HG03066 (cell line): Measurements from ENCODE around the gene SPESP1.
"Not testable (repeated sequence)": the region's sequence is repeated elsewhere in the genome, so short reads cannot be mapped to it uniquely, and the experiment has no call there.

Experiments used
- ATAC-seq: cut with Tn5 transposase; IDR thresholded peaks from one replicate; pipeline ENCODE4 v1.9.1; 2021; ENCODE audit warnings: low read depth; ENCODE audit not compliant: unreplicated experiment

Gene SPESP1

GRCh38 chr15:68962465-68962864 is 32.1 kb downstream of the SPESP1 start:
- ATAC-seq = no peak

- not testable (repeated sequence) for ATAC-seq
These were observed 33.4 kb downstream of the SPESP1 start for GRCh38 chr15:68963719-68964118.

- no peak for ATAC-seq
These were observed 36.7 kb downstream of the SPESP1 start for GRCh38 chr15:68966996-68967395.

- no peak for ATAC-seq
These were observed 37.6 kb downstream of the SPESP1 start for GRCh38 chr15:68967948-68968347.

- ATAC-seq = no peak
These were observed 39.0 kb downstream of the SPESP1 start for GRCh38 chr15:68969298-68969697.

- ATAC-seq = no peak
These were observed 42.1 kb downstream of the SPESP1 start for GRCh38 chr15:68972201-68973065.

GRCh38 chr15:68975651-68976160 is 45.4 kb downstream of the SPESP1 start:
- not testable (repeated sequence) for ATAC-seq

GRCh38 chr15:68977426-68977825 is 47.1 kb downstream of the SPESP1 start:
- ATAC-seq = not testable (repeated sequence)

GRCh38 chr15:68979006-68979405 is 48.7 kb downstream of the SPESP1 start:
- ATAC-seq = no peak

GRCh38 chr15:68979816-68980215 is 49.5 kb downstream of the SPESP1 start:
- no peak for ATAC-seq

- ATAC-seq = no peak
These were observed 50.5 kb downstream of the SPESP1 start for GRCh38 chr15:68980786-68981185.

- no peak for ATAC-seq
These were observed 51.6 kb downstream of the SPESP1 start for GRCh38 chr15:68981941-68982340.

GRCh38 chr15:68982976-68983563 is 52.7 kb downstream of the SPESP1 start:
- ATAC-seq = no peak

GRCh38 chr15:68983961-68984481 is 53.7 kb downstream of the SPESP1 start:
- ATAC-seq = no peak

- ATAC-seq = no peak
These were observed 54.3 kb downstream of the SPESP1 start for GRCh38 chr15:68984586-68984985.

- no peak for ATAC-seq
These were observed 55.1 kb downstream of the SPESP1 start for GRCh38 chr15:68985361-68985891.

- ATAC-seq = no peak
These were observed 56.0 kb downstream of the SPESP1 start for GRCh38 chr15:68986322-68986721.

- no peak for ATAC-seq
These were observed 56.8 kb downstream of the SPESP1 start for GRCh38 chr15:68987120-68987519.

GRCh38 chr15:68987676-68988075 is 57.4 kb downstream of the SPESP1 start:
- no peak for ATAC-seq

- no peak for ATAC-seq
These were observed 59.4 kb downstream of the SPESP1 start for GRCh38 chr15:68989541-68990230.
